Loucy (cell line): ENCODE results near the gene CHN1.

Experiments
- H2AFZ ChIP-seq: fragments of 200-600 bp; sonication (generic); 2 replicates; pipeline ENCODE4 v1.6.0; 2016; ENCODE audit warnings: antibody characterized with exemption, mild to moderate bottlenecking, low read length, moderate library complexity
- H3F3A ChIP-seq: fragments of 200-600 bp; 2 replicates; pipeline ENCODE4 v1.6.0; 2016; ENCODE audit warnings: antibody characterized with exemption, low read depth, mild to moderate bottlenecking
- H3K27me3 ChIP-seq: fragments of 200-600 bp; sonication (generic); 2 replicates; pipeline ENCODE4 v1.6.1; 2014; ENCODE audit warnings: low read length, mild to moderate bottlenecking; ENCODE audit not compliant: insufficient read depth, poor library complexity, severe bottlenecking
- H3K36me3 ChIP-seq: fragments of 200-600 bp; sonication (generic); 2 replicates; pipeline ENCODE4 v1.6.1; 2016; ENCODE audit warnings: low read length; ENCODE audit not compliant: insufficient read depth
- H3K4me1 ChIP-seq: fragments of 200-600 bp; sonication (generic); 2 replicates; pipeline ENCODE4 v1.5.1; 2014; ENCODE audit warnings: low read length, mild to moderate bottlenecking; ENCODE audit not compliant: insufficient read depth, poor library complexity, severe bottlenecking
- H3K4me2 ChIP-seq: fragments of 200-600 bp; sonication (generic); 2 replicates; pipeline ENCODE4 v1.6.0; 2014; ENCODE audit warnings: antibody characterized with exemption, low read length, low read depth, mild to moderate bottlenecking; ENCODE audit not compliant: poor library complexity, severe bottlenecking
- H3K4me3 ChIP-seq: fragments of 200-600 bp; sonication (generic); 2 replicates; pipeline ENCODE4 v1.5.1; 2014; ENCODE audit warnings: low read length, mild to moderate bottlenecking, mixed read lengths; ENCODE audit not compliant: poor library complexity, severe bottlenecking
- H3K79me2 ChIP-seq: fragments of 200-600 bp; sonication (generic); 2 replicates; pipeline ENCODE4 v1.6.1; 2014; ENCODE audit warnings: low read length; ENCODE audit not compliant: insufficient read depth
- H3K9ac ChIP-seq: fragments of 200-600 bp; sonication (generic); 2 replicates; pipeline ENCODE4 v1.6.0; 2014; ENCODE audit warnings: mild to moderate bottlenecking, low read depth, low read length, moderate library complexity; ENCODE audit not compliant: poor library complexity, severe bottlenecking
- H3K9me2 ChIP-seq: fragments of 200-600 bp; sonication (generic); replicated peaks from 2 replicates; pipeline ENCODE4 v1.6.1; 2016; ENCODE audit warnings: low read depth, low read length, mixed read lengths
- H3K9me3 ChIP-seq: fragments of 200-600 bp; sonication (generic); 2 replicates; pipeline ENCODE4 v1.6.1; 2014; ENCODE audit warnings: mild to moderate bottlenecking, antibody characterized with exemption, low read length, low read depth; ENCODE audit not compliant: insufficient read depth
- H4K20me1 ChIP-seq: fragments of 200-600 bp; sonication (generic); 2 replicates; pipeline ENCODE4 v1.6.0; 2014; ENCODE audit warnings: antibody characterized with exemption, low read length, mild to moderate bottlenecking; ENCODE audit not compliant: insufficient read depth, poor library complexity, severe bottlenecking
- EZH2phosphoT487 ChIP-seq: fragments of 200-600 bp; IDR thresholded peaks from 2 replicates; pipeline ENCODE4 v1.6.1; 2018; ENCODE audit warnings: antibody characterized with exemption, mild to moderate bottlenecking, moderate library complexity, borderline replicate concordance
- TF ChIP-seq, protein P1 (sequence below): fragments of 200-600 bp; sonication (generic); conservative IDR thresholded peaks from 2 replicates; pipeline ENCODE4 v1.5.1; 2014; ENCODE audit warnings: mild to moderate bottlenecking, antibody characterized with exemption, low read length

The CHN1 gene

DNA sequence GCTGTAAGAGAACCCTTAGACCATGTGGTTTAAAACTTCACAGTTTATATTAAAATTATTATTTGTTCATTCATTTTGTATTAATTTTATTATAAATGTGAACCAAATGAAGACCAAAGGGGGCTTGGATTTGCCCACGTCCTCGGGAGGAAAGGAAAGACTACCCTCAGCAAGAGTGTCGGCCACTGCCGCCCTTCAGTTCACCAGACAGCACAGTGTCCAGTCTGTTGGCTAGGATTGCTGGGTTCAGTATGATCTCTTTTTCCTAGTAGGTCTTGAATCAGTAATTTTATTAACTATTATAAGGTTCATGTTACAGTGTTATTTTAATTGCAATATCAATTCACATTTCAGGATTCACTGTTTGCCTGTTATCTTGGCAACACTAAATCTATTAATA is 162.7 kb downstream of the CHN1 start:
- Histone ChIP-seq H2AFZ (no peak overlapping the region), H3K27me3 (no peaks in the 10 kb centered on the region), H3K36me3 (no peaks in the 10 kb centered on the region), H3F3A (no peaks in the 10 kb centered on the region), H3K9ac (no peak overlapping the region), H3K79me2 (no peaks in the 10 kb centered on the region), H3K4me3 (no peak overlapping the region), H4K20me1 (no peaks in the 10 kb centered on the region), H3K4me2 (no peak overlapping the region), H3K9me3 (no peaks in the 10 kb centered on the region), H3K9me2 (no peaks in the 10 kb centered on the region), H3K4me1 (no peaks in the 10 kb centered on the region)
- TF ChIP-seq EZH2phosphoT487: no peak
- TF ChIP-seq, protein P1, sequence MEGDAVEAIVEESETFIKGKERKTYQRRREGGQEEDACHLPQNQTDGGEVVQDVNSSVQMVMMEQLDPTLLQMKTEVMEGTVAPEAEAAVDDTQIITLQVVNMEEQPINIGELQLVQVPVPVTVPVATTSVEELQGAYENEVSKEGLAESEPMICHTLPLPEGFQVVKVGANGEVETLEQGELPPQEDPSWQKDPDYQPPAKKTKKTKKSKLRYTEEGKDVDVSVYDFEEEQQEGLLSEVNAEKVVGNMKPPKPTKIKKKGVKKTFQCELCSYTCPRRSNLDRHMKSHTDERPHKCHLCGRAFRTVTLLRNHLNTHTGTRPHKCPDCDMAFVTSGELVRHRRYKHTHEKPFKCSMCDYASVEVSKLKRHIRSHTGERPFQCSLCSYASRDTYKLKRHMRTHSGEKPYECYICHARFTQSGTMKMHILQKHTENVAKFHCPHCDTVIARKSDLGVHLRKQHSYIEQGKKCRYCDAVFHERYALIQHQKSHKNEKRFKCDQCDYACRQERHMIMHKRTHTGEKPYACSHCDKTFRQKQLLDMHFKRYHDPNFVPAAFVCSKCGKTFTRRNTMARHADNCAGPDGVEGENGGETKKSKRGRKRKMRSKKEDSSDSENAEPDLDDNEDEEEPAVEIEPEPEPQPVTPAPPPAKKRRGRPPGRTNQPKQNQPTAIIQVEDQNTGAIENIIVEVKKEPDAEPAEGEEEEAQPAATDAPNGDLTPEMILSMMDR: no peak

DNA sequence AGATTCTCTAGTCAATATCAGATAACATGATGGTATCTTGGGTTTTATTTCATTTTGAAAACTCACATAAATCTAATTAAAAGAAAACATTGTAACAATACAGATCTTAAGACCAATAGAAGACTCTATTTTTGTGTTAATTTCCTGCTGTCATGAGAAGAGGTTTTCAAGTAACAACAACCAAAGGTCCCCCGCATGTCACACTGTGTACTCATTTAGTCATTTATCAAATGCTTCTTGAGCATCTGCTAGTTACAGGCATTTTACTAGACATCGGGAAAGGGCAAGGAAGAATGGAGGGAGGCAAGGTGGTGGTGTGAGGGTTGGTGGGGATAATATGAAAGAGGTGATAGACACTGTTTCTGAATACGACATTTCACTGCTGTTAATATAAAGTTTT is 163.2 kb downstream of the CHN1 start:
- no peaks in the 10 kb centered on the region for H4K20me1 ChIP-seq
- no peaks in the 10 kb centered on the region for H3K4me1 ChIP-seq
- H3K9me2 ChIP-seq: no peaks in the 10 kb centered on the region
- no peak overlapping the region; the same call in 1 of the 2 replicates for H2AFZ ChIP-seq
- H3K4me2 ChIP-seq: no peak overlapping the region
- no peaks in the 10 kb centered on the region for H3K79me2 ChIP-seq
- no peaks in the 10 kb centered on the region for H3K9me3 ChIP-seq
- no peak overlapping the region for H3K9ac ChIP-seq
- H3F3A ChIP-seq: no peaks in the 10 kb centered on the region
- H3K4me3 ChIP-seq: no peak overlapping the region
- TF ChIP-seq EZH2phosphoT487: no peak
- TF ChIP-seq, protein P1: no peak
- H3K27me3 ChIP-seq: no peaks in the 10 kb centered on the region
- H3K36me3 ChIP-seq: no peaks in the 10 kb centered on the region

DNA sequence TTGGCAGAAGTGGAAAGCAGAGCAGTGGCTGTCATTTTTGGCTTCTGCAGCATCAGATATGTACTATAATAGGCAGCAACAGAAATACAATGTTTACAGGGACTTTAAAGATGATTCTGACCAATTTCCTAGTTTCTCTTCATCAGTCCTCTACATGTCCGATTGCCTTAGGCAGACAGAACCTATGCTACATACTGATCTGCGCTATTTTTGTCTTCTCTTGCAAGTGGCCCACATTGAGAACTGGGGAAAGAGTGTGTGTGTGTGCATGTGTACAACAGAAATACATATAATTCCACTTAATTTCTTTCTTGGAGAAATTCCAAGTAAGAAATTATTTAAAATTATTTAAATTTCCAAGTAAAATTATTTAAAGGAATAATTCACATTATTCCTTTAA is 163.8 kb downstream of the CHN1 start:
- no peak overlapping the region for H3K9ac ChIP-seq
- TF ChIP-seq, protein P1: no peak
- no peak for TF ChIP-seq EZH2phosphoT487
- H3K4me1 ChIP-seq: no peaks in the 10 kb centered on the region
- no peak overlapping the region for H3K4me3 ChIP-seq
- H3K4me2 ChIP-seq: no peak overlapping the region
- H3K9me2 ChIP-seq: no peaks in the 10 kb centered on the region
- H3K9me3 ChIP-seq: no peaks in the 10 kb centered on the region
- H4K20me1 ChIP-seq: no peaks in the 10 kb centered on the region
- H3F3A ChIP-seq: no peaks in the 10 kb centered on the region
- H3K27me3 ChIP-seq: no peaks in the 10 kb centered on the region
- H3K36me3 ChIP-seq: no peaks in the 10 kb centered on the region
- H3K79me2 ChIP-seq: no peaks in the 10 kb centered on the region
- no peak overlapping the region for H2AFZ ChIP-seq
